ENCODE results near the gene AFTPH. TPM values are rescaled to one million over a fixed set of nuclear protein-coding genes. Genes with fewer than 3 reads are reported as not detected.

Gene AFTPH
- total RNA-seq, 3 donors from 2014 or later (not counting 1 experiment from before 2014, with no cell fraction given): 28.9 to 39.6 (median 39.5) TPM

DNA sequence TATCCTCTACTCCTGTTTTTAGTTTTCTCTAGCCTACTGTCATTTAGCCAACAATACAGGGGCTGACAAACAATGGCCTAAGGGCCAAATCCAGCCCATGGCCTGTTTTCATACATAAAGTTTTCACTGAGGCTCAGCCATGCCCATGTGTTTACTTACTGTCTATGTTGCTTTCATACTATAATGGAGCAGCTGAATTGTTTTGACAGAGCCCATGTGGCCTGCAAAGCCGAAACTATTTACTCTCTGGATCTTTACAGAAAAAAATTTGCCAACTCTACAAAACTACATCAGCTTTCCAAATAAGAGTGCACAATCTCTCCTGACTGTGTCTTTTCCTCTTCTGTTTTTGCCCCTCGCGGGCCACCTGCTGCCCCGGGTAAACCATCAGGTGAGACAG is 46.1 kb upstream of the AFTPH start:
- ATAC-seq: no peak
- TF ChIP-seq CTCF (IDR thresholded peaks at IDR 0.05): no peak
- Mint-ChIP-seq H3K27ac (no peak overlapping the region), H3K27me3 (ENCODE audit: low read depth in 2 of 2) (peaks cover 0 to 4% of the 10 kb centered on the region in 2 donors), H3K36me3 (no peaks in the 10 kb centered on the region), H3K9me3 (no peaks in the 10 kb centered on the region), H3K4me1 (peaks cover 0 to 7% of the 10 kb centered on the region in 2 donors), H3K4me3 (no peak overlapping the region)
- intact Hi-C loops (cut with micrococcal nuclease): no loop called here
- no peaks in the 10 kb centered on the region for H3K36me3 ChIP-seq (ENCODE audit: control insufficient read depth, insufficient read depth, low read length)
- WGBS (ENCODE audit: insufficient coverage): 90% methylated on average over 4 of the region's 4 CpGs
- no peak overlapping the region for H3K27ac ChIP-seq (ENCODE audit: low read length)
- no peak overlapping the region for H3K4me3 ChIP-seq (ENCODE audit: low read length)
- no peaks in the 10 kb centered on the region for H3K27me3 ChIP-seq (ENCODE audit: control insufficient read depth, insufficient read depth, low read length)
- no peak for DNase-seq
- no peaks in the 10 kb centered on the region for H3K9me3 ChIP-seq (ENCODE audit: control insufficient read depth, insufficient read depth, low read length)
- peaks cover 6% of the 10 kb centered on the region for H3K4me1 ChIP-seq (ENCODE audit: control insufficient read depth, insufficient read depth, low read length)

DNA sequence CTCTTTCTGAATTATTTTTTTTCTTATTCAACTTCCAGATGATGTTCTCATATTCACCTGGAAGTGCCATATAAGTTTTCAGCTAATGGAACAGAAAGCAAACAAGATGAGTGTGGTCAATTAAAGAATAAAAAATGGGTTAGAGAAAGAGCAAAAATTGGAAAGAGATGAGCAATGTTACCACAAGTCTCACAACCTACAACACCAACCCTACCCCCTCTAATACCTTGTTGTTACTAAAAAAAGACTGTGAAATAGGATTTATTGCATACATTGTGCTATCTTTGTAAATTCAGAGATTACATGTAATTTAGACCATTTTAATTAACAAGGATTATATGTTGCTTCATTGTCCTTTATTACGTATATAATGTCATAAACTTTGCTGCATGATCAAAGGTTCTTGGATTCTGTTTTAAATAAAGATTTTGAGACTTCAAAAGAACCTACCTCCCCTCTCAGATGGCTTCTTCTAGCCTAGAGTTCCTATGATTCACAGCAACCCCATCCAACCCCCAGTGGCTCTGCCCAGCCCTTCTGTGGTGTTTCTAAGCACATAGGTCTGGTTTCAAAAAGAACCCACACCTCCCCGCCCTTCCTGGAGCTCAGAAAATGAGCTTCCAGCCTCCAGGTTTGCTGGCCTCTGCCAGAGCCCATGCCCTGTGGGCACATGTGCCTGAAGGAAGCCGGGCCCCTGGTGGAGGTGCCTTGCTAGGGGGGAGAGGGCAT is 45.5 kb upstream of the AFTPH start:
- peaks cover 0 to 7% of the 10 kb centered on the region in 2 donors for H3K4me1 Mint-ChIP-seq
- no peak overlapping the region for H3K4me3 ChIP-seq (ENCODE audit: low read length)
- DNase-seq (no peak), ATAC-seq (no peak)
- H3K36me3 Mint-ChIP-seq: no peaks in the 10 kb centered on the region
- no peak overlapping the region for H3K27ac Mint-ChIP-seq
- H3K4me3 Mint-ChIP-seq: no peak overlapping the region
- no peaks in the 10 kb centered on the region for H3K9me3 ChIP-seq (ENCODE audit: control insufficient read depth, insufficient read depth, low read length)
- H3K36me3 ChIP-seq (ENCODE audit: control insufficient read depth, insufficient read depth, low read length): no peaks in the 10 kb centered on the region
- H3K27me3 Mint-ChIP-seq (ENCODE audit: low read depth in 2 of 2): peaks cover 0 to 4% of the 10 kb centered on the region in 2 donors
- H3K27me3 ChIP-seq (ENCODE audit: control insufficient read depth, insufficient read depth, low read length): no peaks in the 10 kb centered on the region
- WGBS (ENCODE audit: insufficient coverage): 80% methylated on average over 2 of the region's 3 CpGs
- no peak for TF ChIP-seq CTCF (IDR thresholded peaks at IDR 0.05)
- intact Hi-C loops (cut with micrococcal nuclease): no loop called here
- no peak overlapping the region for H3K27ac ChIP-seq (ENCODE audit: low read length)
- no peaks in the 10 kb centered on the region for H3K9me3 Mint-ChIP-seq
- peaks cover 6% of the 10 kb centered on the region for H3K4me1 ChIP-seq (ENCODE audit: control insufficient read depth, insufficient read depth, low read length)

GRCh38 chr2:64479259-64480117 is 44.6 kb upstream of the AFTPH start:
- WGBS (ENCODE audit: insufficient coverage): 95% methylated on average over 10 of the region's 10 CpGs
- intact Hi-C loops (cut with micrococcal nuclease): no loop called here

More at GRCh38 chr2:64479259-64480117, 44.6 kb upstream of the AFTPH start:
- DNase-seq (no peak), ATAC-seq (no peak)
- H3K27ac ChIP-seq (ENCODE audit: low read length): no peak overlapping the region
- H3K9me3 Mint-ChIP-seq: no peaks in the 10 kb centered on the region
- H3K9me3 ChIP-seq (ENCODE audit: control insufficient read depth, insufficient read depth, low read length): no peaks in the 10 kb centered on the region
- peaks cover 0 to 3% of the 10 kb centered on the region in 2 donors for H3K4me1 Mint-ChIP-seq
- no peak overlapping the region for H3K4me3 Mint-ChIP-seq
- peaks cover under 1% of the 10 kb centered on the region for H3K4me1 ChIP-seq (ENCODE audit: control insufficient read depth, insufficient read depth, low read length)
- no peaks in the 10 kb centered on the region for H3K36me3 Mint-ChIP-seq
- TF ChIP-seq CTCF (IDR thresholded peaks at IDR 0.05): no peak
- H3K27me3 Mint-ChIP-seq (ENCODE audit: low read depth in 2 of 2): peaks cover 0 to 4% of the 10 kb centered on the region in 2 donors
- no peak overlapping the region for H3K4me3 ChIP-seq (ENCODE audit: low read length)
- H3K27me3 ChIP-seq (ENCODE audit: control insufficient read depth, insufficient read depth, low read length): no peaks in the 10 kb centered on the region
- H3K27ac Mint-ChIP-seq: no peak overlapping the region
- H3K36me3 ChIP-seq (ENCODE audit: control insufficient read depth, insufficient read depth, low read length): no peaks in the 10 kb centered on the region

Measured in natural killer cell (primary cell).